Measurements from ENCODE around the gene HSPBP1. TPM values are rescaled to one million over a fixed set of nuclear protein-coding genes. Genes with fewer than 3 reads are reported as not detected.

HSPBP1 gene
- total and polyA plus RNA-seq, 4 donors = 9.4 to 31.6 (median 13.5) TPM

Small RNA genes lying within 50 kb of the gene (small RNA-seq; reads per million reads assigned to genes)
- gene MIR6802 (not detected), gene MIR6803 (not detected), gene MIR6804 (not detected)

Other genes starting within 250 kb of the HSPBP1 start
- 1 to 10 TPM in 1 of 2 donors, under 1 TPM in 1; 0.17 to 1.4 TPM for gene GP6, start 241.8 kb downstream of the HSPBP1 start, total RNA-seq
- gene GP6, start 241.8 kb downstream of the HSPBP1 start, polyA plus RNA-seq = under 1 TPM; 0.13 to 0.16 TPM
- 10 to 100 TPM in 1 of 2 donors, 1 to 10 TPM in 1; 8.9 to 11.7 TPM for gene RDH13, start 217.0 kb downstream of the HSPBP1 start, total RNA-seq
- 10 to 100 TPM in 1 of 2 donors, 1 to 10 TPM in 1; 9.0 to 10.1 TPM for gene RDH13, start 217.0 kb downstream of the HSPBP1 start, polyA plus RNA-seq
- 1 to 10 TPM in 1 of 2 donors, under 1 TPM in 1; 0.65 to 1.5 TPM for gene EPS8L1, start 204.2 kb downstream of the HSPBP1 start, total RNA-seq
- 1 to 10 TPM in 1 of 2 donors, under 1 TPM in 1; 0.40 to 1.1 TPM for gene EPS8L1, start 204.2 kb downstream of the HSPBP1 start, polyA plus RNA-seq
- 10 to 100 TPM; 20.3 to 29.5 TPM for gene PPP1R12C, start 162.5 kb downstream of the HSPBP1 start, total RNA-seq
- gene PPP1R12C, start 162.5 kb downstream of the HSPBP1 start, polyA plus RNA-seq = 10 to 100 TPM in 1 of 2 donors, 1 to 10 TPM in 1; 7.4 to 35.8 TPM
- under 1 TPM in 1 of 2 donors, not detected in 1; 0.28 TPM for gene TNNT1, start 130.9 kb downstream of the HSPBP1 start, total RNA-seq
- gene TNNT1, start 130.9 kb downstream of the HSPBP1 start, polyA plus RNA-seq = under 1 TPM in 1 of 2 donors, not detected in 1; 0.15 TPM
- gene TNNI3, start 122.4 kb downstream of the HSPBP1 start, total RNA-seq = not detected
- not detected for gene TNNI3, start 122.4 kb downstream of the HSPBP1 start, polyA plus RNA-seq
- under 1 TPM; 0.23 to 0.50 TPM for gene DNAAF3, start 113.5 kb downstream of the HSPBP1 start, total RNA-seq
- gene DNAAF3, start 113.5 kb downstream of the HSPBP1 start, polyA plus RNA-seq = under 1 TPM; 0.18 to 0.64 TPM
- under 1 TPM in 1 of 2 donors, not detected in 1; under 0.01 TPM for gene SYT5, start 99.8 kb downstream of the HSPBP1 start, total RNA-seq
- not detected for gene SYT5, start 99.8 kb downstream of the HSPBP1 start, polyA plus RNA-seq
- 10 to 100 TPM in 1 of 2 donors, 1 to 10 TPM in 1; 3.1 to 18.5 TPM for gene PTPRH, start 70.6 kb downstream of the HSPBP1 start, total RNA-seq
- 10 to 100 TPM in 1 of 2 donors, 1 to 10 TPM in 1; 4.3 to 20.4 TPM for gene PTPRH, start 70.6 kb downstream of the HSPBP1 start, polyA plus RNA-seq
- gene TMEM86B, start 51.3 kb downstream of the HSPBP1 start, total RNA-seq = 10 to 100 TPM in 1 of 2 donors, 1 to 10 TPM in 1; 4.8 to 13.7 TPM
- 10 to 100 TPM; 19.4 to 20.1 TPM for gene TMEM86B, start 51.3 kb downstream of the HSPBP1 start, polyA plus RNA-seq
- gene PPP6R1, start 21.1 kb downstream of the HSPBP1 start, total RNA-seq = 10 to 100 TPM; 24.6 to 40.1 TPM
- gene PPP6R1, start 21.1 kb downstream of the HSPBP1 start, polyA plus RNA-seq = 10 to 100 TPM in 1 of 2 donors, 1 to 10 TPM in 1; 5.5 to 20.4 TPM
- under 1 TPM; 0.42 to 0.65 TPM for gene BRSK1, start 3.9 kb upstream of the HSPBP1 start, total RNA-seq
- under 1 TPM in 1 of 2 donors, not detected in 1; 0.10 TPM for gene BRSK1, start 3.9 kb upstream of the HSPBP1 start, polyA plus RNA-seq
- gene TMEM150B, start 45.2 kb upstream of the HSPBP1 start, total RNA-seq = 1 to 10 TPM; 2.1 to 3.3 TPM
- 1 to 10 TPM in 1 of 2 donors, under 1 TPM in 1; 0.81 to 1.8 TPM for gene TMEM150B, start 45.2 kb upstream of the HSPBP1 start, polyA plus RNA-seq
- 10 to 100 TPM in 1 of 2 donors, 1 to 10 TPM in 1; 3.9 to 11.6 TPM for gene KMT5C, start 59.8 kb upstream of the HSPBP1 start, total RNA-seq
- gene KMT5C, start 59.8 kb upstream of the HSPBP1 start, polyA plus RNA-seq = 1 to 10 TPM; 1.1 to 2.1 TPM
- gene COX6B2, start 74.6 kb upstream of the HSPBP1 start, total RNA-seq = not detected
- gene COX6B2, start 74.6 kb upstream of the HSPBP1 start, polyA plus RNA-seq = not detected
- gene GARIN5B, start 83.2 kb upstream of the HSPBP1 start, total RNA-seq = not detected
- not detected for gene GARIN5B, start 83.2 kb upstream of the HSPBP1 start, polyA plus RNA-seq
- gene IL11, start 90.4 kb upstream of the HSPBP1 start, total RNA-seq = not detected
- gene IL11, start 90.4 kb upstream of the HSPBP1 start, polyA plus RNA-seq = not detected
- gene TMEM190, start 96.7 kb upstream of the HSPBP1 start, total RNA-seq = not detected
- not detected for gene TMEM190, start 96.7 kb upstream of the HSPBP1 start, polyA plus RNA-seq
- gene TMEM238, start 104.2 kb upstream of the HSPBP1 start, total RNA-seq = under 1 TPM; 0.08 to 0.47 TPM
- gene TMEM238, start 104.2 kb upstream of the HSPBP1 start, polyA plus RNA-seq = under 1 TPM; 0.47 to 0.54 TPM
- 100 to 1,000 TPM; 116 to 150 TPM for gene RPL28, start 105.8 kb upstream of the HSPBP1 start, total RNA-seq
- gene RPL28, start 105.8 kb upstream of the HSPBP1 start, polyA plus RNA-seq = 100 to 1,000 TPM; 177 to 535 TPM
- 10 to 100 TPM in 1 of 2 donors, 1 to 10 TPM in 1; 5.2 to 95.2 TPM for gene UBE2S, start 127.7 kb upstream of the HSPBP1 start, total RNA-seq
- gene UBE2S, start 127.7 kb upstream of the HSPBP1 start, polyA plus RNA-seq = 1 to 10 TPM; 6.7 to 6.9 TPM
- gene SHISA7, start 163.2 kb upstream of the HSPBP1 start, total RNA-seq = 1 to 10 TPM in 1 of 2 donors, not detected in 1; 1.6 TPM
- gene SHISA7, start 163.2 kb upstream of the HSPBP1 start, polyA plus RNA-seq = not detected
- 100 to 1,000 TPM in 1 of 2 donors, 10 to 100 TPM in 1; 49.1 to 101 TPM for gene ISOC2, start 181.5 kb upstream of the HSPBP1 start, total RNA-seq
- gene ISOC2, start 181.5 kb upstream of the HSPBP1 start, polyA plus RNA-seq = 100 to 1,000 TPM; 136 to 181 TPM
- gene C19orf85, start 184.6 kb upstream of the HSPBP1 start, total RNA-seq = not detected
- not detected for gene C19orf85, start 184.6 kb upstream of the HSPBP1 start, polyA plus RNA-seq
- gene ZNF628, start 196.5 kb upstream of the HSPBP1 start, total RNA-seq = 1 to 10 TPM; 1.1 to 1.9 TPM
- gene ZNF628, start 196.5 kb upstream of the HSPBP1 start, polyA plus RNA-seq = 1 to 10 TPM in 1 of 2 donors, under 1 TPM in 1; 0.99 to 4.4 TPM
- gene NAT14, start 205.1 kb upstream of the HSPBP1 start, total RNA-seq = 1 to 10 TPM; 1.4 to 3.7 TPM
- gene NAT14, start 205.1 kb upstream of the HSPBP1 start, polyA plus RNA-seq = 1 to 10 TPM; 2.6 to 3.5 TPM
- gene SSC5D, start 208.3 kb upstream of the HSPBP1 start, total RNA-seq = under 1 TPM; 0.19 to 0.84 TPM
- gene SSC5D, start 208.3 kb upstream of the HSPBP1 start, polyA plus RNA-seq = 1 to 10 TPM in 1 of 2 donors, under 1 TPM in 1; 0.08 to 1.0 TPM